H9 (cell line): ENCODE data around the gene GAK. TPM values are rescaled to one million over a fixed set of nuclear protein-coding genes. Genes with fewer than 3 reads are reported as not detected.

Experiments used
- DNase-seq: peaks from one replicate; pipeline ENCODE4 v3.0.0-alpha.2; 2017
- H2AFZ ChIP-seq: one replicate; pipeline ENCODE4 v1.6.1; 2013; ENCODE audit warnings: mild to moderate bottlenecking, low read length, control low read depth, moderate library complexity
- H2AK5ac ChIP-seq: 2 replicates; pipeline ENCODE4 v1.6.1; 2013; ENCODE audit warnings: low read length, control low read depth, mixed read lengths; ENCODE audit not compliant: insufficient read length
- H2BK120ac ChIP-seq: one replicate; pipeline ENCODE4 v1.6.1; 2013; ENCODE audit warnings: low read depth, mild to moderate bottlenecking, low read length, control low read depth, inconsistent platforms; ENCODE audit not compliant: poor library complexity, severe bottlenecking
- H2BK12ac ChIP-seq: 2 replicates; pipeline ENCODE4 v1.6.1; 2013; ENCODE audit warnings: low read length, control low read depth, mixed read lengths, low read depth; ENCODE audit not compliant: insufficient read length
- H2BK15ac ChIP-seq: 2 replicates; pipeline ENCODE4 v1.6.1; 2013; ENCODE audit warnings: low read depth, low read length, control low read depth
- H2BK20ac ChIP-seq: one replicate; pipeline ENCODE4 v1.6.1; 2013; ENCODE audit warnings: low read depth, mild to moderate bottlenecking, low read length, control low read depth, inconsistent platforms; ENCODE audit not compliant: poor library complexity, severe bottlenecking
- H2BK5ac ChIP-seq: 2 replicates; pipeline ENCODE4 v1.6.1; 2013; ENCODE audit warnings: low read length, control low read depth, mixed read lengths; ENCODE audit not compliant: insufficient read length
- H3K14ac ChIP-seq: 2 replicates; pipeline ENCODE4 v1.6.1; 2013; ENCODE audit warnings: low read length, control low read depth; ENCODE audit not compliant: insufficient read depth
- H3K18ac ChIP-seq: 2 replicates; pipeline ENCODE4 v1.6.1; 2013; ENCODE audit warnings: low read depth, mild to moderate bottlenecking, mixed read lengths, low read length, control low read depth; ENCODE audit not compliant: insufficient read length
- H3K23ac ChIP-seq: 2 replicates; pipeline ENCODE4 v1.6.1; 2013; ENCODE audit warnings: low read length, control low read depth, mixed read lengths, low read depth; ENCODE audit not compliant: insufficient read length
- H3K23me2 ChIP-seq: 2 replicates; pipeline ENCODE4 v1.6.1; 2013; ENCODE audit warnings: low read depth, mild to moderate bottlenecking, mixed read lengths, low read length, control low read depth; ENCODE audit not compliant: insufficient read length, poor library complexity, severe bottlenecking
- H3K27ac ChIP-seq: 2 replicates; pipeline ENCODE4 v1.5.1; 2013; ENCODE audit warnings: low read length, control low read depth, mixed read lengths, low read depth; ENCODE audit not compliant: insufficient read length
- H3K27me3 ChIP-seq: 2 replicates; pipeline ENCODE4 v1.6.1; 2013; ENCODE audit warnings: low read length, control low read depth, inconsistent platforms; ENCODE audit not compliant: insufficient read depth
- H3K4ac ChIP-seq: 2 replicates; pipeline ENCODE4 v1.6.1; 2013; ENCODE audit warnings: low read depth, mild to moderate bottlenecking, control low read depth, inconsistent platforms, low read length, moderate library complexity
- H3K4me1 ChIP-seq: 2 replicates; pipeline ENCODE4 v1.6.1; 2013; ENCODE audit warnings: low read length, control low read depth, inconsistent platforms; ENCODE audit not compliant: insufficient read depth
- H3K4me2 ChIP-seq: 2 replicates; pipeline ENCODE4 v1.6.1; 2013; ENCODE audit warnings: low read length, control low read depth, mixed read lengths; ENCODE audit not compliant: insufficient read length, insufficient read depth
- H3K56ac ChIP-seq: 2 replicates; pipeline ENCODE4 v1.6.1; 2013; ENCODE audit warnings: low read depth, mild to moderate bottlenecking, mixed read lengths, low read length, control low read depth; ENCODE audit not compliant: insufficient read length
- H3K79me1 ChIP-seq: 2 replicates; pipeline ENCODE4 v1.6.1; 2013; ENCODE audit warnings: low read depth, mild to moderate bottlenecking, moderate library complexity, low read length, control low read depth, inconsistent platforms; ENCODE audit not compliant: insufficient read depth, poor library complexity, severe bottlenecking
- H3K79me2 ChIP-seq: 2 replicates; pipeline ENCODE4 v1.6.1; 2013; ENCODE audit warnings: low read length, control low read depth, inconsistent platforms; ENCODE audit not compliant: insufficient read depth
- H3K9ac ChIP-seq: 2 replicates; pipeline ENCODE4 v1.6.1; 2013; ENCODE audit warnings: low read length, control low read depth, mixed read lengths; ENCODE audit not compliant: insufficient read length; ENCODE audit errors: extremely low read depth
- H3K9me3 ChIP-seq: one replicate; pipeline ENCODE4 v1.6.1; 2013; ENCODE audit warnings: low read depth, low read length, inconsistent platforms; ENCODE audit not compliant: control insufficient read depth
- H3T11ph ChIP-seq: one replicate; pipeline ENCODE4 v1.6.1; 2013; ENCODE audit warnings: mild to moderate bottlenecking, low read length, control low read depth, inconsistent platforms
- H4K20me1 ChIP-seq: one replicate; pipeline ENCODE4 v1.6.1; 2013; ENCODE audit not compliant: control insufficient read depth, insufficient read length, insufficient read depth
- H4K5ac ChIP-seq: 2 replicates; pipeline ENCODE4 v1.6.1; 2013; ENCODE audit warnings: low read depth, mild to moderate bottlenecking, mixed read lengths, low read length, control low read depth; ENCODE audit not compliant: insufficient read length
- H4K8ac ChIP-seq: replicated peaks from 2 replicates; pipeline ENCODE4 v1.6.1; 2013; ENCODE audit warnings: low read length, control low read depth, mixed read lengths, low read depth; ENCODE audit not compliant: insufficient read length
- H4K91ac ChIP-seq: 2 replicates; pipeline ENCODE4 v1.6.1; 2013; ENCODE audit warnings: low read depth, mild to moderate bottlenecking, moderate library complexity, mixed read lengths, low read length, control low read depth; ENCODE audit not compliant: insufficient read length
- H3K27ac Mint-ChIP-seq, 3 experiments: 2 replicates in 2 of 3; 3 replicates in 1 of 3; pipeline ENCODE4 v1.8.0; 2020 to 2021; ENCODE audit warnings: mixed read lengths in 3 of 3, mild to moderate bottlenecking in 1 of 3, moderate library complexity in 1 of 3
- H3K27me3 Mint-ChIP-seq: 2 replicates; pipeline ENCODE4 v1.8.0; 2021; ENCODE audit warnings: low read depth, mild to moderate bottlenecking, moderate library complexity, mixed read lengths
- H3K36me3 Mint-ChIP-seq, 3 experiments: 2 replicates in 2 of 3; 3 replicates in 1 of 3; pipeline ENCODE4 v1.8.0; 2020 to 2021; ENCODE audit warnings: low read depth in 3 of 3, mixed read lengths in 3 of 3; ENCODE audit not compliant: insufficient read depth in 1 of 3
- H3K4me1 Mint-ChIP-seq, 2 experiments: 2 replicates each; pipeline ENCODE4 v1.8.0; 2020; ENCODE audit warnings: mixed read lengths in 2 of 2
- H3K4me3 Mint-ChIP-seq, 2 experiments: 2 replicates in 1 of 2; 3 replicates in 1 of 2; pipeline ENCODE4 v1.8.0; 2020 to 2021; ENCODE audit warnings: mild to moderate bottlenecking in 2 of 2, mixed read lengths in 2 of 2, moderate library complexity in 1 of 2
- H3K9me3 Mint-ChIP-seq, 2 experiments: 2 replicates in 1 of 2; 3 replicates in 1 of 2; pipeline ENCODE4 v1.8.0; 2020; ENCODE audit warnings: mild to moderate bottlenecking in 2 of 2, mixed read lengths in 2 of 2, moderate library complexity in 1 of 2
- CTCF ChIP-seq: fragments of 200-600 bp; sonication (generic); conservative IDR thresholded peaks from 3 replicates; pipeline ENCODE4 v1.8.0; 2021; ENCODE audit warnings: antibody characterized with exemption, mild to moderate bottlenecking
- WGBS: extraction: QIAGEN DNeasy Blood & Tissue Kit; methylation state at CpG from one replicate; pipeline ENCODE4 v1.1.7; 2013; ENCODE audit warnings: missing lambda C conversion rate, low lambda C conversion rate, mixed read lengths; ENCODE audit not compliant: insufficient read length; ENCODE audit errors: extremely low coverage; 5-methylcytosine and 5-hydroxymethylcytosine counted together
- total RNA-seq: library from RNA; stranded (reverse); gene quantifications from 2 replicates; pipeline ENCODE4 v1.2.1, GENCODE V29; 2021

Gene GAK
- total RNA-seq, 1 experiment from 2014 or later: 80.7 TPM

- Histone ChIP-seq H4K8ac (no peak overlapping the region), H3K14ac (no peak overlapping the region; the same call in 1 of the 2 replicates), H4K5ac (no peak overlapping the region), H2AK5ac (no peak overlapping the region), H2BK20ac (no peak overlapping the region), H2BK5ac (no peak overlapping the region), H3K27me3 (no peaks in the 10 kb centered on the region; the same call in 1 of the 2 replicates), H3K23ac (no peak overlapping the region), H4K20me1 (no peaks in the 10 kb centered on the region), H3K4me1 (no peaks in the 10 kb centered on the region), H3K4ac (no peak overlapping the region), H2BK15ac (no peak overlapping the region), H3T11ph (no peak overlapping the region), H3K79me1 (no peaks in the 10 kb centered on the region), H2BK12ac (no peak overlapping the region), H3K18ac (no peak overlapping the region), H2AFZ (no peak overlapping the region), H3K79me2 (no peaks in the 10 kb centered on the region), H3K9me3 (no peaks in the 10 kb centered on the region), H3K56ac (no peak overlapping the region), H2BK120ac (no peak overlapping the region), H4K91ac (no peak overlapping the region), H3K9ac (no peak overlapping the region), H3K27ac (no peak overlapping the region), H3K4me2 (no peak overlapping the region), H3K23me2 (no peaks in the 10 kb centered on the region)
- Mint-ChIP-seq H3K4me1 (no peaks in the 10 kb centered on the region), H3K36me3 (peaks cover 0 to 1% (median 0%) of the 10 kb centered on the region in 3 experiments; a peak in 2 of 7 replicates), H3K27me3 (peaks cover 46% of the 10 kb centered on the region), H3K4me3 (no peak overlapping the region), H3K9me3 (peaks cover 8 to 10% of the 10 kb centered on the region in 2 experiments; a peak in 4 of 5 replicates), H3K27ac (no peak overlapping the region)
- no peak for TF ChIP-seq CTCF
- WGBS: no CpG with 5 or more reads among the region's 10 CpGs
- no peak for DNase-seq
Observed at GRCh38 chr4:833156-833555, 99.0 kb downstream of the GAK start.
